ENCODE measurements around the gene DRG1.

Gene DRG1

DNA sequence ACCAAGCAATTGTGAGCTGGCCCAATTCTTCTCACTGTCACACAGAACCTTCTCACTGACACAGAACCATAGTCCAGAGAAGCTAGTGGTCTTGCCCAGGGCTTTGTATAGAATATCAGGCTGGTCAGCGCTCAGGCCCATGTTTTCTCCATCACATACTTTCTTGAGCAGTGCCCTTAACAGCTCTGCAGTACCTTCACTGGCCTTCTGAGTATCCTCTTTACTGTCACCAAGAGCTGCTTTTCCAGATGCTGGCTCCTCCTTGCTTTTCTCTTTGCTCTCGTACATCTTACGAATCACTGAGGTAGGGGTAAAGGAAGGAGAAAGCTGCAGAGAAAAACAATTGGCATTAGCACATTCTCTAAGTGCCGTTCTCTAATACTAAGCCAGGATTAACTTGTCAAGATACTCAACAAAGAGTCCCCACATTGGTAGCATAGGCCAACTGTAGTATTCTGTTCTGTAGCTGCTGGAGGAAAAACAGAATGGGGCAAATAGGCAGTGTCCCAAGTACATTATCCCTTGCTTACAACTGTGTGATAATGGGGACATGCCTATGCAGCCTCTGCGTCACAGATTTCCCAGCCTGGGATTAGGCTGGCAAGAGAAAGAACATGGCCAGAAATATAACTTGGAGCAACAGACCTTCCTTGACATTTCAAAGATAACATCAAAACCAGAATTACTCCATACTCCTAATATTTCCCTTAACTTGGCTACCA lies 43.5 kb downstream of the DRG1 start:
- no peak for DNase-seq
- H3K36me3 ChIP-seq = peaks cover 81 to 99% (median 90%) of the 10 kb centered on the region in 3 donors

GRCh38 chr22:31443516-31443915 lies 44.1 kb downstream of the DRG1 start:
- TF ChIP-seq CTCF (IDR thresholded peaks at IDR 0.05) = no peak
- intact Hi-C loops (cut with DNase I; ENCODE audit: low total_unique reads) = no loop called here
- Histone ChIP-seq H3K36me3 (peaks cover 80 to 99% (median 90%) of the 10 kb centered on the region in 3 donors), H3K4me1 (no peaks in the 10 kb centered on the region), H3K27me3 (no peaks in the 10 kb centered on the region), H3K9me3 (no peaks in the 10 kb centered on the region), H3K4me3 (no peak overlapping the region), H3K27ac (no peak overlapping the region)
- no peak for DNase-seq

More for the DNA sequence above, 43.5 kb downstream of the DRG1 start:
- H3K4me1 ChIP-seq = no peaks in the 10 kb centered on the region
- no peak overlapping the region for H3K27ac ChIP-seq
- no peak overlapping the region for H3K4me3 ChIP-seq
- no peak for TF ChIP-seq CTCF (IDR thresholded peaks at IDR 0.05)
- H3K9me3 ChIP-seq = no peaks in the 10 kb centered on the region
- intact Hi-C loops (cut with DNase I; ENCODE audit: low total_unique reads) = no loop called here
- H3K27me3 ChIP-seq = no peaks in the 10 kb centered on the region

DNA sequence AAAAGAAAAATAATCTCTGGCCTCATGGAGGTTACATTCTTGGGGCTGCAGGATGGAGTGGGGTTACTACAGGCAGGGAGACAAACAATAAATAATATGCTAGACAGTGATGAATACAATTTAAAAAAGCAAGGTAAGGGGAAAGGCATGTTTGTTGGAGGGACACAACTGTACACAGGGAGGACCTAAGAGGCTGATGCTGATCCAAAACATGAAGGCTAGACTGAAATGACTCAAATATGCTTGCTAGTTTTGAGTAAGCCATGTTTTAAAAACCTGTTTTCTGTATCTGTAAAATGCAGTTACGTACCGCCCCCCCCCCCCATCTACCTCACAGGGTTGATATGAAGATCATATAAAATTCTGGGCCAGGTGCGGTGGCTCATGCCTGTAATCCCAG lies 46.2 kb downstream of the DRG1 start:
- Histone ChIP-seq H3K9me3 (no peaks in the 10 kb centered on the region), H3K4me1 (no peaks in the 10 kb centered on the region), H3K27ac (no peak overlapping the region), H3K4me3 (no peak overlapping the region), H3K36me3 (peaks cover 70 to 95% (median 74%) of the 10 kb centered on the region in 3 donors), H3K27me3 (no peaks in the 10 kb centered on the region)
- intact Hi-C loops (cut with DNase I; ENCODE audit: low total_unique reads) = no loop called here
- no peak for DNase-seq
- no peak for TF ChIP-seq CTCF (IDR thresholded peaks at IDR 0.05)

- H3K4me1 ChIP-seq = no peaks in the 10 kb centered on the region
- H3K27me3 ChIP-seq = no peaks in the 10 kb centered on the region
- H3K27ac ChIP-seq = no peak overlapping the region
- H3K4me3 ChIP-seq = no peak overlapping the region
- TF ChIP-seq CTCF (IDR thresholded peaks at IDR 0.05) = no peak
- no peak for DNase-seq
- intact Hi-C loops (cut with DNase I; ENCODE audit: low total_unique reads) = no loop called here
- peaks cover 64 to 90% (median 69%) of the 10 kb centered on the region in 3 donors for H3K36me3 ChIP-seq
- H3K9me3 ChIP-seq = no peaks in the 10 kb centered on the region
These were observed 46.8 kb downstream of the DRG1 start for GRCh38 chr22:31446208-31446607.

GRCh38 chr22:31446767-31447166 lies 47.4 kb downstream of the DRG1 start:
- no peak for TF ChIP-seq CTCF (IDR thresholded peaks at IDR 0.05)
- H3K4me1 ChIP-seq = no peaks in the 10 kb centered on the region
- intact Hi-C loops (cut with DNase I; ENCODE audit: low total_unique reads) = no loop called here
- DNase-seq = no peak
- H3K27me3 ChIP-seq = no peaks in the 10 kb centered on the region
- H3K27ac ChIP-seq = no peak overlapping the region
- H3K36me3 ChIP-seq = peaks cover 58 to 84% (median 63%) of the 10 kb centered on the region in 3 donors
- H3K4me3 ChIP-seq = no peak overlapping the region
- H3K9me3 ChIP-seq = no peaks in the 10 kb centered on the region

Data from tibial artery (tissue), 4 donors.